ENCODE results near the gene CDC6.

DNA sequence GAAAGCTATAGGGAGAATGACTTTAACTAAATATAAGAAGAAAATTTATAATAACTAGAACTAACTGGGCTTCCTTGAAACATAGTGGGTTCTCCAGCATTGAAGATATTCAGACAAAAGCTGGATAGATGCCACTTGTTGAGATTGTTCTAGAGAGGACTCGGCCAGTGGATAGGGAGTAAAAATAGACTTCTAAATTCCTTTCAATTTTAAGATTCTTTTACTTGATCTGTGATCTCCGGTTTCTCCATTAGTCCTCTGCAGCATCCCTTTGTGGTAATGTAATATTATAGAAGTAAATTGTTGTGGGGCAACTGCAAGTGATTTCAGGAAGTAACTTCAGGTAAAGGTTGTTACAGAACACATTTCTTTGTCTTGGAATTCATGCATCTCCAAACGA, 11.0 kb downstream of the CDC6 start:
- TF ChIP-seq POLR2A (IDR thresholded peaks at IDR 0.05; ENCODE audit: low read depth, low read length): no peak
- TF ChIP-seq TAF1 (IDR thresholded peaks at IDR 0.05; ENCODE audit: borderline replicate concordance, low read depth, low read length): no peak
